GM19372 (cell line): Measurements from ENCODE around the gene LGALS12.
"Not testable (repeated sequence)": the region's sequence is repeated elsewhere in the genome, so short reads cannot be mapped to it uniquely, and the experiment has no call there.

Experiments
- ATAC-seq: cut with Tn5 transposase; IDR thresholded peaks from one replicate; pipeline ENCODE4 v1.9.1; 2021; ENCODE audit warnings: mild to moderate bottlenecking, low read depth, moderate library complexity; ENCODE audit not compliant: unreplicated experiment

The LGALS12 gene

GRCh38 chr11:63531074-63531792 lies 25.3 kb downstream of the LGALS12 start:
- ATAC-seq = peak; percentile 61

- no peak for ATAC-seq
These were observed 26.2 kb downstream of the LGALS12 start for GRCh38 chr11:63532117-63532516.

GRCh38 chr11:63532799-63533475 lies 27.1 kb downstream of the LGALS12 start:
- ATAC-seq = no peak

GRCh38 chr11:63534076-63534475 lies 28.2 kb downstream of the LGALS12 start:
- ATAC-seq = no peak

DNA sequence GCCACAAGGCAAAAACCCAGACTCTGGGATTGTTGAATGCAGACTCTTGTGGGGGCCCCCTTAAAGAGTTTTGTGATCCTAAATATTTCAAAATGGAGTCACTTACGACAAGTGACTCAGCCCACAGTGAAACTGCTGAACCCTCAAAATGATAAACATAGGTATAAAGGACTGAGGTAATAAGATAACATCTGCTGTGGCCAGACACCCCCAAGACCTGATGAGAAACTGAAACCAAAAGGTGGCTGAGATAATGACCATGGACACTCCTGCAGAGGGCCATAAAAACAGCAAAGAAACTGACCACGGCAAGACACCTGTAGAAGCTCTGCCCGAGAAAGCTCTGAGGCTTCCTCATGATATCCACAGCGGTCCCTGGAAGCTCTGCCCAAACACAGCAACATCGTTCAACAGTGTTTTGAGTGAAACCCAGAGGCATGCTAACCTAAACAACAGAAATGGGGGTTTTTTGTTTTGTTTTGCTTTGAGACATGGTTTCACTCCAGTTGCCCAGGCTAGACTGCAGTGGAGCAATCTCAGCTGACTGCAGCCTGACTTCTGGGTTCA lies 29.1 kb downstream of the LGALS12 start:
- ATAC-seq = no peak

DNA sequence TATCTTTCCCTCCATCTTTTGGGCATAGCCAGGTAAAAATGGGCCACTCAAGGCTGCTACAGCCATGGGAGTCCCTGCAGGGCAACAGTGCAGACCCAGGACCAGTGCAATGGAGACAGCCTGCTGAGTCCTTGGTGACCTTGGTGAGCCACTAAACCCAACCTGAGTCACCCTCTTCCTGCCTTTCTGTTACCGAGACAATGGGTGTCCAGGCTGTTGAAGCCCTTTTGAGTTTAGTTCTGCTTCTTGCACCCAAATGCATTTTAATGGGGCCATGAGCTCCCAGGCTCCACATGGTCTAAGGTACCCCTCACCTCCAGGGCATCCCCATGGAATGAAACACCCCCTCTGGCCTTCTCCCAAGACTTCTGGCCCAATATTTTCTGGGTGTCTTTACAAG lies 29.9 kb downstream of the LGALS12 start:
- ATAC-seq = no peak

GRCh38 chr11:63536669-63537292 lies 30.9 kb downstream of the LGALS12 start, which contains the start of gene PLAAT4:
TSS of gene PLAAT4 (plus strand) at chr11:63536808. CDS start at chr11:63536869, 61 bp downstream.
- ATAC-seq = no peak

- ATAC-seq = no peak
These were observed 31.6 kb downstream of the LGALS12 start for GRCh38 chr11:63537293-63538101.

GRCh38 chr11:63542506-63542905 lies 36.6 kb downstream of the LGALS12 start:
- ATAC-seq = not testable (repeated sequence)

DNA sequence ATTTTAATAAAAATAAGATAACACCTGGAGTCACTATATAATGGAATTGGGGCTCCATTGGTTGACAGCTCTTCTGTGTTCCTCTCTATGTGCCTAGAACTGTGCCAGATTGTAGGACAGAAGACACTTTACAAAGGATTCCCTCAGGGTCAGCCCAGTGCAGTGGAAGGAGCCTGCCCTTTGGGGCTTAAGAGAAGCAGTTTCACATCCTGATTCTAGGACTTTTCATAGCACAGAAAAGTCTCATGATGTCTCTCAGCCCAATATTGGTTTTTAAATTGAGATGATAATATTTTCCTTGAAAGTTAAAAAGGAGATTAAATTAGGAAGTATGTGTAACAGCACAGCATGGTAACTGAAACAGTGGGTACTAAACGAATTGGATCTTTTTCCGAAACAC lies 37.8 kb downstream of the LGALS12 start:
- ATAC-seq = no peak

DNA sequence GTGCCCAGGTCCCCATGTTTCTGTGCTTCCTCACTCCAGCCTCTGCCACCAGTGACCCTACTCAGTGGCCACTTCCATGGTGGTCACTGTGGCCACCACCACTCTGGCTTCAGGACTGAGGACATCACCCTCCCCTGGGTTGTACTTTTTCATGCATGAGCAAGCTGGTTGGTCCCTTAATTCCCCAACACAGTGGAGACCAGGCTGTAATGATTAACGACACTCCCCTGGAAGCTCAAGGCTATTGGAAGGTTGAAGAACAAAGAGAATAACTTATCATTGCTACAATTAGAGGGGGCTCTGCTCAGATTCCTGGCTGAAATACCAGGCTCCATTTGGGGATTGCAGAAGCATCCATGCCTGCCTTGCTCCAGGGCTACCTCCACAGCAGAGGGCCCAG lies 41.2 kb downstream of the LGALS12 start:
- ATAC-seq = no peak

GRCh38 chr11:63548178-63548577 lies 42.3 kb downstream of the LGALS12 start:
- ATAC-seq = no peak

DNA sequence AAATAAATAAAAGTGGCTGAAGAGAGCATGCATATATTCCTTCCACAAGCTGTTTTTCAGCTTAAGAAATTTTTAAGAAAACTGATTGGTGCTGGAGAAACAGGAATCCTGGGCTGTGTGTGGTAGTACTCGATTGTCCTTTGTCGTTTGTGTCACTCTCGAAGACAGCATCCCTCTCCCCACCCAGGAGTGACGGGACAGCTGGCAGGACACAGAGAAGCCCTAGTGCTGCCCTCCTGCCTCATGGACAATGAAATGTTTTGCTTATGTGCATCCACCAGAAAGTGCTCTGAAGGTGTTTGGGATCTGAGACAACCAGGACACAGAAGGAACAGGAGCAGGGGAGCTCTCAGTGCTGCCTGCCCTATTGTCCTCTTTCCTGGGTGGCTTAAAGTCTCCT lies 43.5 kb downstream of the LGALS12 start:
- ATAC-seq = no peak

DNA sequence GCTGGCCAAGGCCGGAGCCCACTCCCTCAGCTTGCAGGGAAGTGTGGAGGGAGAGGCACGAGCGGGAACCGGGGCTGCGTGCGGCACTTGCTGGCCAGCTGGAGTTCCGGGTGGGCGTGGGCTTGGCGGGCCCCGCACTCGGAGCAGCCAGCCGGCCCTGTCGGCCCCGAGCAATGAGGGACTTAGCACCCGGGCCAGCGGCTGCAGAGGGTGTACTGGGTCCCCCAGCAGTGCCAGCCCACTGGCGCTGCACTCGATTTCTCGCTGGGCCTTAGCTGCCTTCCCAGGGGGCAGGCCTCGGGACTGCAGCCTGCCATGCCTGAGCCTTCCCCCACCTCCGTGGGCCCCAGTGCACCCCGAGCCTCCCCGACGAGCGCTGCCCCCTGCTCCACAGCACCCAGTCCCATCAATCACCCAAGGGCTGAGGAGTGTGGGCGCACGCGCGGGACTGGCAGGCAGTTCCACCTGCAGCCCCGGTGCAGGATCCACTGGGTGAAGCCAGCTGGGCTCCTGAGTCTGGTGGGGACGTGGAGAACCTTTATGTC lies 44.3 kb downstream of the LGALS12 start:
- ATAC-seq = not testable (repeated sequence)

DNA sequence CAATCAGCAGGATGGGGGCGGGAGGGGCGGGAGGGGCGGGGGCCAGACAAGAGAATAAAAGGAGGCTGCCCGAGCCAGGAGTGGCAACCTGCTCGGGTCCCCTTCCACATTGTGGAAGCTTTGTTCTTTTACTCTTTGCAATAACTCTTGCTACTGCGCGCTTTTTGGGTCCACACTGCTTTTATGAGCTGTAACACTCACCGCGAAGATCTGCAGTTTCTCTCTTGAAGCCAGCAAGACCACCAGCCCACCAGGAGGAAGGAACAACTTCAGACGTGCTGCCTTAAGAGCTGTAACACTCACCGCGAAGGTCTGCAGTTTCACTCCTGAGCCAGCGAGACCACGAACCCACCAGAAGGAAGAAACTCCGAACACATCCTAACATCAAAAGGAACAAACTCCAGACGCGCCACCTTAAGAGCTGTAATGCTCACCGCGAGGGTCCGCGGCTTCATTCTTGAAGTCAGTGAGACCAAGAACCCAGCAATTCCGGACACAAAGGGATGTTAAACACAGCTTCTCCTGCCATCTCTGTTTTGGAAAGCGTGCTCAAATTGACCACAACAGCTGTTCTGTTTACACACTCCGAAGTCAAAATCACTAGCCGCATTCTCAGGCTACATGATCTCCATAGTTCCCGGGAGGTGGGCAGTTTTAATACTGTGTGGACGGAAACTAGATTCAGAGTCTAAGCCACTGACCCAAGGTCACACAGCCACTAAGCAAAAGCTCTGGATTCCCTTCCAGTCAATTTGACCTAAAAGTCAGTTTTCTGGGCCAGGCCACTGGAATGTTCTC lies 45.4 kb downstream of the LGALS12 start:
- no peak for ATAC-seq

DNA sequence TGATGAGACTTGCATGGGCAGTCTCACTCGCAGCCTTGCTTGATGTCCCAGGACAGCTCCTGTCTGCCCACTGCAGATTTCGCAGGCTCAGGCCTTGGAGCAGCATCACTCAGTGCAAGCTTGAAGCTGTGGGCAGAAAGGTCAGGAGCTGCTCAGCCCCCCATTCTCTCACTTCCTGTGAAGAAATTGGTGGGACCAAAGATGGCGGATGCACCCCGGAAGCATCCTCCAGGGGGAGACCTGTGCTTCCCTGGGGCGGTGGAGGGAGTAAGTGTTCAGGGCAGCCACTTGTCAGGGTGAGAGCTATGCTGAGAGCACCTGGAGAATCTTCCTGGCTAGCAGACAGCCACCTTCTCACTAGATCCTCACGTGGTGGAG lies 46.0 kb downstream of the LGALS12 start:
- ATAC-seq = no peak

- ATAC-seq = no peak
These were observed 47.0 kb downstream of the LGALS12 start for GRCh38 chr11:63552921-63553320.

DNA sequence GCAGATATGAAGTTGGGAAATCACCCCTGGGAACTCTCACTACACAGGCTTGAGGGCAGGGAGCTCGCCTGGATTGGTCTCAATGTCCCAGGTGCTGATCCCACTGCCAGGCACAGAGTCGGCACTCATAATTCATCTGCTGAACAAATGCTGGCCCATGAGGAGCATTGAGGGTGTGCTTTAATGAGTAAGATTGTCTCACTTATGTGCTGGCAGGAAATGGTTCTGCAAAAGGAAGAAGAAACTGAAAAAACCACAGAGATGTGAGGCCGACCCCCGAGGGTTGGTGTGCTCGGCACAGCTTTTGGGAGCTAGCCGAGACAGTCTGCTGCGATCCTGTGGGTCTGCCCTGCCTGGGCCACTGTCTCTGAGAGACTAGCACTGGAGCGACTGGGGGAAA lies 47.9 kb downstream of the LGALS12 start:
- ATAC-seq = no peak

DNA sequence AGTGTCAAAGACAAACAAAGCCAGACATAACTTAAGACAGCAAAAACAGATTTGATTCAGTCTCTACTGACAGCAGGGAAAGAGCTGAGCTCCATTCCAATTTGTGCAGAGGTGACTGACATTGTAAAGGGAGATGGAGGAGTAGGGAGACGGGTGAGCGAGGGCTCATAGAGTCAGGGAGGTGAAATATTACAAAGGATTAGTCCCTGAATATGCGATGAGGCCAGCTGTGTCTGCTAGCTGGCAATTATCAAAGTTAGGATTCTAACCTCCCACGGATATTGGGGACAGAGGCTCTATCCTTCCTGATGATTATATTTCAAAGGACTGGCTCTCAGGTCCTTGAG lies 49.0 kb downstream of the LGALS12 start:
- no peak for ATAC-seq
